Fibroblast of villous mesenchyme (primary cell): ENCODE results near the gene CNRIP1. TPM values are rescaled to one million over a fixed set of nuclear protein-coding genes. Genes with fewer than 3 reads are reported as not detected.

Source experiments
- DNase-seq: peaks from one replicate; pipeline ENCODE4 v3.0.0-alpha.2; 2010; ENCODE audit warnings: low read depth
- H3K4me3 ChIP-seq: 2 replicates; pipeline ENCODE4 v1.5.1; 2011; ENCODE audit warnings: low read depth, mild to moderate bottlenecking, low read length
- CTCF ChIP-seq: IDR thresholded peaks from 2 replicates; pipeline ENCODE4 v1.5.1; 2012; ENCODE audit warnings: low read depth, mild to moderate bottlenecking, low read length; ENCODE audit not compliant: insufficient read depth
- total RNA-seq: library from RNA; depleted of rRNA; stranded (reverse); fragments of >200 nt; gene quantifications from 2 replicates; pipeline ENCODE4 v1.2.3, GENCODE V29; 2012

Gene CNRIP1
- total RNA-seq, 1 donor: 24.6 TPM

GRCh38 chr2:68341062-68341329, 21.2 kb upstream of the CNRIP1 start:
- no peak overlapping the region for H3K4me3 ChIP-seq
- TF ChIP-seq CTCF: no peak
- DNase-seq: no peak

GRCh38 chr2:68340226-68341061, 20.7 kb upstream of the CNRIP1 start:
- no peak overlapping the region for H3K4me3 ChIP-seq
- no peak for DNase-seq
- no peak for TF ChIP-seq CTCF

- no peak overlapping the region for H3K4me3 ChIP-seq
- TF ChIP-seq CTCF: no peak
- DNase-seq: peak; percentile 57
Observed at GRCh38 chr2:68336192-68336591, 16.4 kb upstream of the CNRIP1 start.

- DNase-seq: peak; percentile 34
- no peak overlapping the region for H3K4me3 ChIP-seq
- TF ChIP-seq CTCF: no peak
Observed at GRCh38 chr2:68333931-68334330, 14.2 kb upstream of the CNRIP1 start.

GRCh38 chr2:68333009-68333408, 13.3 kb upstream of the CNRIP1 start:
- TF ChIP-seq CTCF: no peak
- no peak overlapping the region for H3K4me3 ChIP-seq
- DNase-seq: no peak

- no peak overlapping the region for H3K4me3 ChIP-seq
- DNase-seq: peak; percentile 7
- no peak for TF ChIP-seq CTCF
Observed at GRCh38 chr2:68330691-68331090, 10.9 kb upstream of the CNRIP1 start.

- no peak overlapping the region for H3K4me3 ChIP-seq
- TF ChIP-seq CTCF: no peak
- no peak for DNase-seq
Observed at GRCh38 chr2:68328901-68329300, 9.2 kb upstream of the CNRIP1 start.
